ENCODE measurements around the gene HEY2.

- TF ChIP-seq CTCF (conservative IDR thresholded peaks at IDR 0.05 in 1 of 2, IDR thresholded peaks at IDR 0.05 in 1 of 2; ENCODE audit: low read depth in 1 of 2, low read length in 2 of 2) = no peak
- TF ChIP-seq EZH2 (IDR thresholded peaks at IDR 0.05; ENCODE audit: low read length, missing control alignments) = no peak
These were observed 61.0 kb downstream of the HEY2 start for GRCh38 chr6:125810445-125810844.
